ENCODE data around the gene MAML3. TPM values are rescaled to one million over a fixed set of nuclear protein-coding genes. Genes with fewer than 3 reads are reported as not detected.

The MAML3 gene
- total RNA-seq, 2 donors from 2014 or later = 6.3 to 6.5 TPM

GRCh38 chr4:139774759-139775487 lies 379.1 kb downstream of the MAML3 start:
- intact Hi-C loops (cut with DNase I) = no loop called here
- no peak for DNase-seq (ENCODE audit: low spot score)

- intact Hi-C loops (cut with DNase I) = no loop called here
- no peak for DNase-seq (ENCODE audit: low spot score)
These were observed 380.2 kb downstream of the MAML3 start for GRCh38 chr4:139773560-139774318.

GRCh38 chr4:139770361-139770760 lies 383.6 kb downstream of the MAML3 start:
- DNase-seq (ENCODE audit: low spot score) = no peak

GRCh38 chr4:139769364-139769763 lies 384.6 kb downstream of the MAML3 start:
- intact Hi-C loops (cut with DNase I) = no loop called here
- no peak for DNase-seq (ENCODE audit: low spot score)

More at GRCh38 chr4:139770361-139770760, 383.6 kb downstream of the MAML3 start:
- intact Hi-C loops (cut with DNase I) = no loop called here

- intact Hi-C loops (cut with DNase I) = no loop called here
- no peak for DNase-seq (ENCODE audit: low spot score)
These were observed 385.1 kb downstream of the MAML3 start for GRCh38 chr4:139768896-139769295.

GRCh38 chr4:139768366-139768765 lies 385.6 kb downstream of the MAML3 start:
- DNase-seq (ENCODE audit: low spot score) = no peak
- intact Hi-C loops (cut with DNase I) = no loop called here

GRCh38 chr4:139767585-139767984 lies 386.4 kb downstream of the MAML3 start:
- no peak for DNase-seq (ENCODE audit: low spot score)
- intact Hi-C loops (cut with DNase I) = no loop called here

GRCh38 chr4:139767168-139767567 lies 386.8 kb downstream of the MAML3 start:
- intact Hi-C loops (cut with DNase I) = no loop called here
- no peak for DNase-seq (ENCODE audit: low spot score)

GRCh38 chr4:139764686-139765310 lies 389.2 kb downstream of the MAML3 start:
- intact Hi-C loops (cut with DNase I) = no loop called here
- no peak for DNase-seq (ENCODE audit: low spot score)

- intact Hi-C loops (cut with DNase I) = no loop called here
- no peak for DNase-seq (ENCODE audit: low spot score)
These were observed 389.8 kb downstream of the MAML3 start for GRCh38 chr4:139764182-139764581.

- intact Hi-C loops (cut with DNase I) = no loop called here
- DNase-seq (ENCODE audit: low spot score) = no peak
These were observed 390.3 kb downstream of the MAML3 start for GRCh38 chr4:139763672-139764071.

- intact Hi-C loops (cut with DNase I) = no loop called here
- no peak for DNase-seq (ENCODE audit: low spot score)
These were observed 390.8 kb downstream of the MAML3 start for GRCh38 chr4:139763205-139763604.

GRCh38 chr4:139762720-139763119 lies 391.3 kb downstream of the MAML3 start:
- intact Hi-C loops (cut with DNase I) = no loop called here
- no peak for DNase-seq (ENCODE audit: low spot score)

GRCh38 chr4:139761461-139761860 lies 392.5 kb downstream of the MAML3 start:
- intact Hi-C loops (cut with DNase I) = no loop called here
- no peak for DNase-seq (ENCODE audit: low spot score)

- DNase-seq (ENCODE audit: low spot score) = no peak
- intact Hi-C loops (cut with DNase I) = no loop called here
These were observed 393.4 kb downstream of the MAML3 start for GRCh38 chr4:139760567-139760966.

- intact Hi-C loops (cut with DNase I) = loop anchor here in 1 of 2 donors (5.0 kb wide), 1 partner anchor 732 kb away; no protein-coding TSS in a partner anchor
- no peak for DNase-seq (ENCODE audit: low spot score)
These were observed 394.9 kb downstream of the MAML3 start for GRCh38 chr4:139759097-139759496.

GRCh38 chr4:139756391-139757180 lies 397.4 kb downstream of the MAML3 start:
- intact Hi-C loops (cut with DNase I) = loop anchor here in 1 of 2 donors (5.0 kb wide), 1 partner anchor 729 kb away; no protein-coding TSS in a partner anchor
- DNase-seq (ENCODE audit: low spot score) = no peak

- intact Hi-C loops (cut with DNase I) = loop anchor here in 1 of 2 donors (5.0 kb wide), 1 partner anchor 728 kb away; no protein-coding TSS in a partner anchor
These were observed 399.0 kb downstream of the MAML3 start for GRCh38 chr4:139754938-139755337.

GRCh38 chr4:139753686-139754085 lies 400.3 kb downstream of the MAML3 start:
- DNase-seq (ENCODE audit: low spot score) = no peak
- intact Hi-C loops (cut with DNase I) = no loop called here

More at GRCh38 chr4:139754938-139755337, 399.0 kb downstream of the MAML3 start:
- DNase-seq (ENCODE audit: low spot score) = no peak

All from posterior vena cava (tissue), 2 donors.